Stimulated activated CD4-positive, alpha-beta T cell treated with anti-CD3 and anti-CD28 coated beads, TNF-alpha, amount 100 ng/mL, for 1 hour (primary cell): Measurements from ENCODE around the gene DMRTA1.
"Not testable (repeated sequence)": the region's sequence is repeated elsewhere in the genome, so short reads cannot be mapped to it uniquely, and the experiment has no call there.

ENCODE experiments used
- DNase-seq, 3 donors: peaks; one replicate each; pipeline ENCODE4 v3.0.0-alpha.2; 2020; ENCODE audit warnings: low read depth in 3 of 3, low spot score in 1 of 3

DMRTA1 gene

DNA sequence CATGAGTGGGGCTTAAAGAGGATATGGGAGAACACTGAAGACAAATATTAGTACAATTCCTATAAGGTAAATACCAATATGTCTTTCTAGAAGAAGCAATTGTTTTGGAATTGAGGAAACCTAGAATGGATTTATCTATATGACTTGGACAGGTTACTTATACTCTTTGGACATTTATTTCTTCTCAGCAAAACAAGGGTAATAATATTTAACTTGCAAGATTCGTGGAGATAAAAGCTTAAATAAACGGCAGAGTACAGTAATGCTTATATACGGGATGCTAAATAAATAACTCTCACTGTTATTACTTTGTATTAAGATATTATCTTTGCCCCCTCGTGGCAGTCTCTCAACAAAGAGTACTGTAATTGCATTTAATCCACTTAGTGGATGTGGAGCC, 8.6 kb downstream of the DMRTA1 start:
- no peak for DNase-seq

- no peak for DNase-seq
Measured at GRCh38 chr9:22457448-22457847, 10.8 kb downstream of the DMRTA1 start.

DNA sequence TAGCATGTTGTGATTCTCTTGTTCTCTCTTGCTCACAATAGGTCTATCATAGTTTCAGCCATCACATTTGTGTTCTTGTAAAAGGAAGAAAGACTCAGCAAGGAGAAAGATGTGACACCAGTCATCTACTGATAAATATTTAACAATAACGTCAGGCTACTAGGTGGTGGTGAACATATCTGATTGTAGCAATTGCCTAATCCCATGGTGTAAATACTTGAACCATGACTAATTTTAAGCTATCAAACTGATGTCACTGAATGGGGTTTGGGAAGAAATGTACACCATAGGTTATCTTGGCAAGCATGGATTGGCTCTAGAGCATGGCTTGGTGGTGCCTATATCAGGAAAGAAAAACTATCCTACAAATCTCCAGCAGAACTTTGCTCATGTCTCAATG, 16.6 kb downstream of the DMRTA1 start:
- DNase-seq, result no peak

DNA sequence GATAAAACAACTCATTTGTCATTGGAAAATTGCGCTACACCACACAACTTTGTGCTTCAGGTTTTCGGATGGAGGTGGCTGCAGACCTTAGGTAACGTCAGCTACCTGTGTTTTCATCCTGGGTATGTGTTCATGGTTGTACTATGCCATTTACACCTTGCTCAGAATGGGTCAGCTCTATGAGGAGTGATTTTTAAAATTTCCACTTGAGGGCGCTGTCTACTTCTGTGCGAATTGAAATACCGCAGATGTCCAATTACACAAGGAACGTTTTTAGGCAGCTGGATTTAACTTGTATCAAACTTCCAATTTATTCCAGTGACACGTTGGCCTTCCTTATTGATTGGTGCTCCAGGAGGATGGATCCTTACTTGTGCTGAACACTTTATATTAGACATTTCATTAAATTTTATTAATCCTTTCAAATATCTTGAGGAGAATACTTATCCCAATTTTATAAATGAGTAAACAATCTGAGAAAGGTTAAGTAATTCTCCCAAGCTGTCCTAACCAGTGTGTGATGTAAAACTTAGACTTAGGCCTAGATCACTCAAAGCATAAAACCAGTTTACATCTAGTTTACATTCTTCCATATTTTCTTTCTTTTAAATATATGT, 23.4 kb downstream of the DMRTA1 start:
- DNase-seq, result no peak

- no peak for DNase-seq
Measured at GRCh38 chr9:22481566-22481965, 34.9 kb downstream of the DMRTA1 start.

GRCh38 chr9:22483528-22484070, 37.0 kb downstream of the DMRTA1 start:
- no peak for DNase-seq

GRCh38 chr9:22496197-22496596, 49.6 kb downstream of the DMRTA1 start:
- DNase-seq, result not testable (repeated sequence)
